DMS114 treated with DMSO at 0.1 percent for 48 hours (cell line): Measurements from ENCODE around the gene TEN1.
"Not testable (repeated sequence)": the region's sequence is repeated elsewhere in the genome, so short reads cannot be mapped to it uniquely, and the experiment has no call there.

Source experiments
- DNase-seq: peaks from one replicate; lab custom pipeline; 2025; ENCODE audit not compliant: unreplicated experiment; lab: John Stamatoyannopoulos, UW

Gene TEN1

DNA sequence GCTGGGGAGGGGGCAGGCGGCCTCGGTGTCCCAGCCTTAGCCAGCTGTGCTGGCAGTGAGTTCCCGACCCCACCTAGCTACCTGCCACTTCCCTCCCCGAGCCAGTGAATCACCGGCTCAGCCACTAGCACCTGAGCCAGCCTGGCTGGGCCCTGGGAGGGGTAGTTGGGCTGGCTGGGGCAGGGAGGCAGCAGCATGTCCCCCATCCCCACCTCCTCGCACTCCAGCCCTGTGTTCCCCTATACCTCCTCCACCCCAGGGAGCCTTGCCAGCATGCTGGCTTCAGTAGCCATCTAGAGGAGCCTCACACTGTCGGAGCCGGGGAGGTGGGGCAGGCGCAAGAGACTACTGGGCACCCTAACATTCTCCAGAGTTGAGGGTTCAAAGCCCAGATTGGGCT, 45.3 kb downstream of the TEN1 start:
- no peak for DNase-seq

DNA sequence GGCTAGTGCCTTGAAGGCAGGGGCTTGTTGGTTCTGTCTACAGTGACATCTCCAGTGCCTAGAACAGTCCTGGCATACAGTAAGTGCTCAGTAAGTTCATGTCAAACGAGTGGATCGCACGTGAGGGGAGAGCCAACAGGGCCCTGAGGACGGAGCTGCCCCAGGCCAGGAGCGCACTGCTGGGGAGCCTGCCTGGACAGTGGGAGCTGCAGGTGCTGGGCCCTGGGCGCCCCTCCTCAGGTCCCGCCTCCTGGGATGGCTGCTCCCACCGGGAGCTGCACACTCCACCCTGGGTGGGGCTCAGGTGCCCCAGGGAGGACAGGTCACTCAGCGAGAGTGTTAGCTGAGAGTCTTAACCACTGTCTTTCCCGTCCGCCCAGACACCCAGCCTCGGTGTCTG, 46.3 kb downstream of the TEN1 start:
- DNase-seq = no peak

DNA sequence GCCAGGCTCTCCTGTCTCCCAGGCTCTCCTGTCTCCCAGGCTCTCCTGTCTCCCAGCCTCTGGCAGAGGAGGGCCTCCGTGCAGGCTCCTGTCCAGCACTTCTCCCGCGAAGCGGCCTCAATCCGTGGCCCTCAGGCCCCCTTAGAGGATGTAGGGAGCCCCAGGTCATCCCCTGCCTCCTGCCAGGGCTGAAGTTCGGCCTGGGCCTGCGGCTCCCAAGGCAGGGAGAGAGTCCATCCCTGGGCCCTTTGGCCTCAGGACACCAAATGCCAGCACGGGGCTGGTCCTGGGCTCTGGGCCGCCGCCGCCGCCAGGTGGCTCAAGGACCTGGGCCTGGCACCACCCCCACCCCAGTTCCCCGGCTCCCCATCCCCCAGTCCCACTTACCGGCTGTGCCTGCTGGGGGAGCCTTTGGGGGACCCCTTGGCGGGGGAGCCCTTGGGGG, 47.7 kb downstream of the TEN1 start:
- no peak for DNase-seq

DNA sequence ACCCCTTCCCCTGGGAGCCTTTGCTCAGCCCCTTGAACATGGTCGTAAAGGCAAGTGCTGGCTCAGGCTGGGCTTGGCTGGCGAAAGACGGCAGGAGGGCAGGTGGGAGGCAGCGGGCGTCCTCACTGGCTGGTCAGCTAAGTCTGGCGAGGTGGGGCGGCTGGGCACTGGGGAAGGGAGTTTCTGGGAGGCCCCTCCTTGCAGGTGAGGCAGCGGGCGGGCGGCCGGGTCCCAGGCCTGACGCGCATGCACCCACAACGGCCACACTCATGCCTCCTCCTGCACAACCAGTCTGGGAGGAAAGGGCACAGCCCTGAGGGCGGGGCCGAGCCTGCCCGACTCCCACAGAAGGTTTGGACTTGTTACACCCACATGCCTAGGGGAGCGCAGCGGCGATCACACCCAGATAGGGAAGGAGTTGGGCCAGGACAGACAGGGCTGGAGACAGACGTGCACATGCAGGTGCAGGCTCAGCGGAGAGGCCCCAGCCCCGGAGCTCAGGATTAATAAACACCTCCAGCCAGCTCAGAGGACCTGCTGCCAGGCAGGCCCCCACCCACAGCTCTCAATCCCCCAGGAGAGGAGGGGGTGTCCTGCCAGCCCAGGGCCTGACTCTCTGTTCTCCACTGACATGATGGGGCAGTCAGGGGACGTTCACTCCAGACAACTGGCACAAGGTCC, 48.3 kb downstream of the TEN1 start, which contains the start of gene EVPL:
Gene EVPL, minus strand, starts transcription at position 148 of the 681 bp plus-strand sequence. Its CDS starts 108 bp downstream, at position 40.
- DNase-seq = no peak

DNA sequence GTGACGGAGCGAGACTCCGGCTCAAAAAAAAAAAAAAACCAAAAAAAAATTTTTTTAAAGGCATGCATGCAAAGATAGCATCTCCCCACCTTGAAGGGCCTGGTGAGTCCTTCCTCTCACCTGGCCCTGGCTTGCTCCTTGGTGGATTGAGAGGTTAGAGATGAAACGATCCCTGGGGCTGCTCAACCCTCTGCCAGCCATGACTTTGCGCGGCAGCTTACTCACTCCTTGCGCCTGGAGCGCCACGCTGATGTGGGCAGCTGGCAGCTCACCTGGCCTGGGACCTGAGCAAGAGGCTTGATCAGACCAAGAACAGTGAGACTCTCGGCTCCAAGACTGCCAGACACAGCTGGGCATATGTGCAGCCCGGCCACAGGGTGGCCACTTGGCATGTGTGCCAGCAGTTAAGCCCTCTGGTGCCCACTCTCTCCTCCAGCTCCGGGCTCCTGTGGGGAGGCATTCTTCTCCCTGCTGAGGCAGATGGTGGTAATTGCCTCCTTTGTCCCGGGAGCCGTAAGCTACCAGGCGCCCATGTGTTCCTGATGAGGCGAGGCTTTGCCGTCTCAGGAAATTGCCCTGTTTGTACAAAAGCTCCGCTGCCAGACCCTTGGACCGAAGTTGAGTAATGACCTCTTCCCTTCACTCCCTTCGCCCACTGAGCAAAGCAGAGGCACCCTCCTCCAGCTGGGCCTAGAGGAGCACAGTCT, 53.2 kb downstream of the TEN1 start:
- no peak for DNase-seq

DNA sequence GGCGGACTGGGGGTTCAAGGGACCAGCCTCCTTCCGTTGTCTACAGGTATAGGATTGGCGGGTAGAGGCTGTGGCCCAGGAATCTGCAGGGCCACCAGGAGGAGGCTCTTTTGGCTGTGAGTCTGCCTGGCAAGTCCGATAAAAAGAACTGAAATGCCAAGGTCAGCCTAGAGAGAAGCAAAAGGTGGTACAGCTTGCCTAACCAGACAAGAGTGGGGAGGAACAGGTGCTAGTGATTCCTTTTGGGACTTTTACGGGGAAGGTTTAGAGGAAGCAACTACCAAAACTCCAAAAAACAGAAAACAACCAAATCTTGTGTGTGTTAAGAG, 53.7 kb downstream of the TEN1 start:
- DNase-seq = no peak

DNA sequence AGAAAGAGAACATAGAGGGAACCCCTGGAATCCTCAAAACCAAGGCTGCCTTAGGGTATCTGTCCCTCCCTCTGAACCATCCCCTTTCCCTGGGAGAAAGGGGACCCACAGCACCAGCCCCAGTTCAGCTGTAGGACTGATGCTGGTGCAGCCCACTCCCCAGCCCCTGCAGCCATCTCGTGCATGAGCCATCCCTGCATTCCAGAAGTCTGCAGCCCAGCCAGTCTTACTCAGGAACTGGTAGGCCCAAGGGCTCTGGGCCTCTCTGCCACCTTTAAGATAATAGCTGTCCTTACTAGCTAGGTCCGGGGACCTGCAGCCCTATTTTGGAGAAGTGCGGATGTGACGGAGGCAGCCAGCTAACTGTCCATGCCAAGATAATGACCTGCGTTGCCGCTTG, 54.1 kb downstream of the TEN1 start:
- DNase-seq = no peak

DNA sequence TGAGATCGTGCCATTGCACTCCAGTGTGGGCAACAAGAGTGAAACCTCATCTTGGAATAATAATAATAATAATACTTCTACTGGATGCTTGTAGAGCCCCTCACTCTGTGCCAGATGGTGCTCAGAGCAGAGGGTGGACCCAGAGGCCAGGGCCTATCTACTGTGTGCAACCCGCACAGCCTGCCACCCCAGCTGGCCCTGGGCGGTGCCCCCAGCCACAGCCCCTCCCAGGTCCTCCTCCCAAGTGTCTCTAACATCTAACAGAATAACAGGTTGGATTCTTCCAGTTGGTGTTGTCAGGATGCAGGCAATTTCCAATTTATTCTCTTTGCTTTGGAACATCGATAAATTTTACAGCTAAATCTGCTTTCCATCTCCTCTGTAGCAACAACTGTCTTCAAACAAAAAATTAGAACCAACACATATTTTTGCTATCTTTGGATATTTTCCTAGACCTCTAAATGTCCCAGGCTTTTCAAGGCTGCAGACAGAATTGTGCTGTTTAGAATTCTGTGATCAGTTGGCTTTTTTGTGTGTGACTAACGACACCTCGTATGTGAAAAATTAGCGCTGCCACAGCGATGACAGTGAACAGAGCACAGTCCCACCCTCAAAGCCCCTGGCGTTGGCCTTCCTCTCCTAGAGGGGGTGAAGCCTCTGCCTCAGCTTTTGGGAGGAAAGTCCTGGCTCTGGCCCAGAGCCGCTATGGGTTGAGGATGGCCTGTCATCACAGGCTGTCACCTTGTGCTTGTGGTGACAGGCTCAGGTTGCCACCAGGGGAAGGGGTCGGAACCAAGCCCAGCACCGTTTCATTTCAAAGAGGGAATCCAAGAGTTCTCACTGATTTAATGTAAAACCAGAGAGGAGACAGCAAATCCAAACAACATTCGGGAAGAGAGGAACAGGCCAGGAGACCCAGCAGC, 55.6 kb downstream of the TEN1 start:
- DNase-seq = no peak

DNA sequence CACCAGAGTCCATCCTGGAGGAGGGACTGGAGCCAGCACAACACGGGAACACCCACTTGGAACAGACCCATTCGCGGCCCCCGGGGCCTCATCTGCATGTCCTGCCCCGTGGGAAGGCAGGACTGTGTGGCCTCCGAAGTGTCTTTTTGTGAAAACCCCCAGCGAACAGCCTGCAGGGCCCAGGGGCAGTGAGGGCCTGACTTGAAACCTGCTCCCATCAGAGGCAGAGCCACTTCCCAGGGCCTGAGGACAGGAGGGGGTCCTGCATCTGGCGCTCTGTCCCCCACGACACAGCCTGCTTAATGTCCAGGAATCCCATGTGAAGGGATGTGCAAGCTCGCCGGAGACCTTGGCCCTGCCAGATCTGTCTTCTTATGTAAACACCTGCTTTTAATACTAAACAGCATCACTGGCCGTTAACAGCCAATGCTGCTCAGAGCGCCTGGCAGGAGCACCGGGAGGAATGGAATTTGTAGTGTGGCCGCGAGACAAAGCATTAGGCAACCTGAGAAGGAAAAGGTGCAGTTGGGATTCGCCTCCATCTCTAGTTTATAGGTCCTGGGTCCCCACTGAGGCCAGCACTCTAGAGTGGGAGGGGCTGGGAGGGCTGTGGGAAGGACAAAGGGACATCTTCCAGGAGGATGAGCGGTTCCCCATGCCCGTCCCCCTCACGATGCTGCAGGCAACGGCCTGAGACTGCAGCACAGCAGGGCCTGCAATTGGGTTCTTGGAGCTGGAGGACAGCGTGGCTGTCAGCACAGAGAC, 57.6 kb downstream of the TEN1 start:
- no peak for DNase-seq

DNA sequence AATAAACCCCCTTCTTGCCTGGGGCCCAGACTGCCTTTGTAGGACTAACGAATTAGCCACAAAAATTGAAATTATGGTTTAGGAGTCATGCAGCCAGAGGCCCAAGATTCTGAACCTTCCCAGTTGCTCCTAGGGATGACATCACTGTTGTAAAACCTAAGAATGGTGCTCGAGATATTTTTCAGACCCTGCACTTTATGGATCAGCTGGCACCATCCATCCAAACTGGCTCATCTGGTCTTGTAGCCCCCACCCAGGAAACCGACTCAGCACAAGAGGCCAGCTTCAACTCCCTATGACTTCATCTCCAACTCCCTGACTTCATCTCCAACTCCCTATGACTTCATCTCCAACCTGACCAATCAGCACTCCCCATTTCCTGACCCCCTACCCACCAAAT, 59.0 kb downstream of the TEN1 start:
- no peak for DNase-seq

DNA sequence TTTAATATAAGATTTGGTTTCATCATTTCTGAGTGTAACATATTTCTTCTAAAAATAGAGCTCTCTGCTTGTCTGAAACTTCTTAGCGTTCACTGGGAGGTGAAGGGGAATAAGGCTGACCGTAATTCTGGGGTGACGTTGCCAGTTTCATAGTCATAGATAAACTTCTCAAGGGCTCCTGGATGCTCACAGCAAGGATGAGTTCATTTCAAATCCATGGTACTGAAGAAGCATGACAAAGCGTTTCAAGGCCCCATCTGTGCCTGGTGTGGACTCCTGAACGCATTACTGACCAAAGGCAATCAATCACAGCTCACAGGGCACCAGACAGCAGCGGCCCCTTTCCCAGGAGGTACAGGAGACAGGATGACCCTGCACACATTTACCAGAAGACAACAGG, 60.1 kb downstream of the TEN1 start:
- DNase-seq = no peak

DNA sequence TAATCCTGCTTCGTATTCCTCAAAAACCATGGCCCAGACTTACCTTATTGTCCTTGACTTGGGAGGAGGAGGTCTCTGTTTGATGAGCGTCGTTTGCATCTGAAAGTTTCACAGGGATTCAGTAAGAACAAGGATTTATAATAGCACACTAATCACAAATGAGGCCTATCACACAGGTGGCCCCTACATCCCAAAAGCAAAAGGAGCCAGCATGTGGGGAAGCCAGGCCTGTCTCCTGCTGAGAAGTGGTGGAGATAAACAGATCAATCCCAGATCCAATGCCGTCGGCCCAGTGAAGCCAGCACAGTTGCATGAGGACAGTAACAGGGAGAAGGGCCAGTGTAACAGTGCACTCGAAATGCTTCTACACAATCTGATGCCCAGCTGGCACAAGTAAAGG, 61.3 kb downstream of the TEN1 start:
- no peak for DNase-seq

DNA sequence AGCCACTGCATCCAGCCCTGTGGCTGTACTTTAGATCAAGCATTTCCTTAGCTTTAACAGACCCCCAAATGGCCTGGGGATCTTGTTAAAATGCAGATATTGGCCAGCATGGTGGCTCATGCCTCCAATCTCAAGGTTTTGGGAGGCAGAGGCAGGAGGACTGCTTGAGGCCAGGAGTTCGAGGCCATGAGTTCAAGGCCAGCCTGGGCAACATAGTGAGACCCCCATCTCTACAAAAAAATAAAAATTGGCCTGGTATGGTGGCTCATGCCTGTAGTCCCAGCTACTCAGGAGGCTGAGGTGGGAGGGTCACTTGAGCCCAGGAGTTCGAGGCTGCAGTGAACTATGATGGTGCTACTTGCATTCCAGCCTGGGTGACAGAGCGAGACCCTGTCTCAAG, 63.8 kb downstream of the TEN1 start:
- not testable (repeated sequence) for DNase-seq

DNA sequence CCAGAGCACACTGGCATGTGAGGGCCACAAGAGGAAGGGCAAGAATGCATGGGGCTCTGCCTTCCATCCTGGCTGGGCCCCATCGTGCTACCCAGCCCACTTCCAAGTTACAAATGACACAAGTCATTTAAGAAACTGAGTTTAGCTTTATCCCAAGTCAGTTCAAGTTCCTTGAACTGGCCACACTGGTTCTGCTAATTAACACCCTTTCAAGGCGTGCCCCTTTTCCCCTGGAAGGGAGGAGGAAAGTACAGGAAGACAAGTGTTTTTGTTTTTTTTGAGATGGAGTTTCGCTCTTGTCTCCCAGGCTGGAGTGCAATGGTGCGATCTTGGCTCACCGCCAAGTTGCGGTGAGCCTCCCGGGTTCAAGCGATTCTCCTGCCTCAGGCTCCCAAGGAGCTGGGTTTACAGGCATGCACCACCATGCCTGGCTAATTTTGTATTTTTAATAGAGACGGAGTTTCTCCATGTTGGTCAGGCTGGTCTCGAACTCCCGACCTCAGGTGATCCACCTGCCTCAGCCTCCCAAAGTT, 65.5 kb downstream of the TEN1 start:
- DNase-seq = not testable (repeated sequence)

DNA sequence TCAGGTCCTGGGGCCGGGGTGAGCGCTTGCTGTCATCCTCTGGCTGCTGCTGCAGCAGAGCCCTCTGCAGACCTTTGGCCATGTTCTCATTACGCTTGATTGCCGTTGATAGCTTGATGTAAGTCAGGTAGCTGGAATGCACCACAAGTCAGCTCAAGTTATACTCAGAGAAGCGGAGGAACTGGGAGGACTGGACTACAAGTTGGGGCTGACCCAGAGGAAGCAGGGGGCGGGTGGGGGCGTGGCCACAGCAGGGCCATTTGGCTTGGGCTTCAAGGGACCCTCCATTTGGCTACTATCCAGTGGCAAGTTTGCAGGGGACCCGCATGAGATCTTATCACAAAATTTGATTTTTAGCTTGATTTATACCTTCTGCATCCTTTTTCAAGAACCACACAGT, 67.0 kb downstream of the TEN1 start:
- no peak for DNase-seq

DNA sequence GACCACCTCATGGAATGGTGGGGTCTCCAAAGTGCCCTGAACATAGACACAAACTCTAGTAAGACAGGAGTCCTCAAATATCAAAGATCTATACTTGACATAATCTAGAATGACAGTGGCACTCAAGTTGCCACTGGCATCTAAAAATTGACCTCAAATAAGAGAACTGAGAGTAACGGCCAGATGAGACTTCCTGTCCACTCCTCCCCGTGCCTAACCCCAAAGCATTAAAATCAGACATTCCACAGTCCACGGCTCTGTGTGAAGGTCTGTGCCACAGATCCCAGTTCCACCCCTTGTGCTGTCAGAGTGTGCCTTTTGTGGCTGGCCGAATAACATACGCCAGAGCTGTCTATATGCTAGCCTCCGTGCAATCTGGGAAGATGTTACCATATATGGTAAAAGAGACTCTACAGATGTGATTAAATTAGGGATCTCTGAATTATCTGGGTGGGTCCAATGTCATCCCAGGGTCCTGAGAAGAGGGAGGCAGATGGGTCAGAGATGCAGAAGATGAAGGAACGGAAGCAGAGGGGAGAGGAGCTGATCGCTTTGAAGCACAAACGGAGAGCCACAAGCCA, 69.1 kb downstream of the TEN1 start:
- DNase-seq = no peak

DNA sequence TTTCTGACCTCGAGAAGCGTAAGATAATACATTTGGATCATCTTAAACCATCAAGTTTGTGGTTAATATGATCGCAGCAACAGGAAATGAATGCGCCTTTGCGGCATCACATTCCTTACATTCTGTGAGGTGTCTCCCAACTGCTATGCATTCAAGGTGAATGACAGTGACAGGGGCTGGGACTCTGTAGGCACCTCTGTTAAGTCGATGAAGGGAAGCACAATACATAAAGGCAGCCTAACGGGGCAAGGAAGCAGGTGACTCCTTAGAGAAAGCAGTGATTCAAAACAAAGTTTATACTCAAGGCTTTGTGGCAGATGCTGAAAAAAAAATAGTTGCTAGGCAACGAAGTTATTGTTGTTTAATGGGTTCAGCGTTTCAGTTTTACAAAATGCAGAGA, 69.7 kb downstream of the TEN1 start:
- DNase-seq = no peak

DNA sequence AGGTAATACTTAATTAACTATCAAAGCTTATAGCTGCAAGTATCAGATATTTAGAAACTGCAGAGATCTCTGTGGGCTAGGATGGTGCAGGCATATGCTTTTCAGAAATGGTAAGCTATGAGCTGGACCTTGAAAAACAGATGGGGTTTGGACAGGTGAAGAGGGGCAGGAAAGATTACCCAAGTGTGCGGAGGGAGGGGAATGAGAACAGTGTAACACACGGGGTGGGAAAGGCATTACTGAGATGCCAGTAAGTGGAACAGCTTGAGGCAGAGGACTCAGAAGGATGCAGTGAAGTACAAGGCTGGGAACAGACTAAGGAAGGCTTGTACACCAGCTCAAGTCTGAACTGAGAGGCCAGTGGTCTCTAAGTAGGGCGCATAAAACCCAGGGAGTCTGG, 70.2 kb downstream of the TEN1 start:
- DNase-seq = no peak

DNA sequence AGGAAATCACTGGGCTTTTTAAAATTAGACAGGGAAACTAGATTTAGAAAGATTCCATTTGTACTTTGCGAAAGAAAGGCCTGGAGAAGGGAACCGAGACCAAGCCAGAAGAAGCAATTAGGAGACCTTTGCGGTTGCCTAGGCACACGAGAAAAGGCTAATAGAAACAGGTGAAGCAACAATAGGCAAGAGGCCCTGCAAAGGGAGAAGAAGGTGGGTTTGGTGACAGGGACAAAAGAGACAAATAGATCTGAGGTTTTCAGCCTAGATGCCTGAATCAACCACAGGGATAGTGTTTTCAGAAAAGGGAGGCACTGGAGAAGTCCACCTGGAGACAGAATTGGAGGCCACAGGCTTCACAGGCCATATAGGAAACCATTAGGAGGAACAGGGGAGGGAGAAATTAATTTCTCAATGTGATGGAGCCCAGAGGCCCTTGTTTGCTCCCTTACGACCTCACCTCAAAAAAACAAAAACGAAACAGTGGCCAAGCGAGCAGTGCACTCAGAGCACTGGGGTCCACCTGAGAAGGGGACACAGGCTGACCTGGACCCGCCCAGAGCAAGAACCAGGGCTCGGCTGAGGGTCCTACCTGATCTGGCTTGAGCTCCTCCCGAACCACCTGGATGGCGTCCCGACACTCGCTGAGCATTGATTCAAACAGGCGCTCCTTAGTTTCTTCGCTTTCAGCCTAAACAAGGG, 70.9 kb downstream of the TEN1 start:
- DNase-seq = no peak
